CD14-positive monocyte (primary cell): Measurements from ENCODE around the gene DYSF. TPM values are rescaled to one million over a fixed set of nuclear protein-coding genes. Genes with fewer than 3 reads are reported as not detected.

ENCODE experiments used
- DNase-seq, 3 donors: peaks; one replicate each; pipeline ENCODE4 v3.0.0-alpha.2; 2011 to 2022
- H2AFZ ChIP-seq: 2 replicates; pipeline ENCODE4 v1.6.0; 2012; ENCODE audit warnings: mild to moderate bottlenecking, low read depth, low read length, inconsistent platforms; ENCODE audit not compliant: insufficient read depth, poor library complexity, severe bottlenecking
- H3K27ac ChIP-seq, 2 donors: 1 replicate in 1 of 2; 2 replicates in 1 of 2; pipeline ENCODE4 v1.5.1; 2012 to 2013; ENCODE audit warnings: low read length in 2 of 2, control low read depth in 1 of 2, inconsistent platforms in 1 of 2, low read depth in 1 of 2, mild to moderate bottlenecking in 1 of 2
- H3K27me3 ChIP-seq, 2 donors: one replicate each; pipeline versions ENCODE4 v1.6.0 to v1.6.1; 2011 to 2013; ENCODE audit warnings: low read length in 2 of 2; ENCODE audit not compliant: control insufficient read depth in 2 of 2, insufficient read depth in 2 of 2
- H3K36me3 ChIP-seq, 2 donors: replicated peaks in 1 of 2; 1 replicate in 1 of 2; 2 replicates in 1 of 2; pipeline versions ENCODE4 v1.5.1 to v1.6.1; 2012 to 2013; ENCODE audit warnings: low read length in 2 of 2, control low read depth in 1 of 2, inconsistent platforms in 1 of 2, mild to moderate bottlenecking in 1 of 2; ENCODE audit not compliant: insufficient read depth in 2 of 2, control insufficient read depth in 1 of 2
- H3K4me1 ChIP-seq, 2 donors: 1 replicate in 1 of 2; 2 replicates in 1 of 2; pipeline versions ENCODE4 v1.5.1 to v1.6.1; 2012 to 2013; ENCODE audit warnings: low read length in 2 of 2, control low read depth in 1 of 2, inconsistent platforms in 1 of 2, mild to moderate bottlenecking in 1 of 2, moderate library complexity in 1 of 2; ENCODE audit not compliant: insufficient read depth in 2 of 2, control insufficient read depth in 1 of 2
- H3K4me2 ChIP-seq: replicated peaks from 2 replicates; pipeline ENCODE3; 2012; ENCODE audit warnings: low read length, moderate library complexity, mild to moderate bottlenecking; ENCODE audit not compliant: poor library complexity, severe bottlenecking; ENCODE audit errors: extremely low read depth
- H3K4me3 ChIP-seq, 3 experiments: fragments of 200-600 bp in 1 of 3; sonication (generic) in 1 of 3; replicated peaks in 1 of 3; 1 replicate in 2 of 3; 2 replicates in 1 of 3; pipeline ENCODE4 v1.5.1; 2011 to 2013; ENCODE audit warnings: low read length in 3 of 3, mild to moderate bottlenecking in 3 of 3, control low read depth in 2 of 3, low read depth in 2 of 3, inconsistent platforms in 1 of 3, moderate library complexity in 1 of 3
- H3K79me2 ChIP-seq: 2 replicates; pipeline ENCODE4 v1.6.0; 2012; ENCODE audit warnings: mild to moderate bottlenecking, control low read depth, inconsistent platforms, low read length, moderate library complexity; ENCODE audit not compliant: insufficient read depth
- H3K9ac ChIP-seq: 2 replicates; pipeline ENCODE4 v1.6.0; 2017; ENCODE audit warnings: low read length, mild to moderate bottlenecking; ENCODE audit not compliant: insufficient read depth, poor library complexity, severe bottlenecking
- H3K9me3 ChIP-seq, 2 donors: replicated peaks in 1 of 2; 1 replicate in 1 of 2; 2 replicates in 1 of 2; pipeline versions ENCODE4 v1.5.1 to v1.6.1; 2012 to 2013; ENCODE audit warnings: low read length in 2 of 2, control low read depth in 1 of 2; ENCODE audit not compliant: control insufficient read depth in 1 of 2, insufficient read depth in 1 of 2
- H4K20me1 ChIP-seq: 2 replicates; pipeline ENCODE4 v1.6.0; 2012; ENCODE audit warnings: mild to moderate bottlenecking, low read length, control low read depth, moderate library complexity; ENCODE audit not compliant: insufficient read depth
- H3K27ac Mint-ChIP-seq, 7 donors: one replicate each; pipeline ENCODE4 v1.8.0; 2020; ENCODE audit warnings: mild to moderate bottlenecking in 7 of 7, mixed read lengths in 7 of 7, moderate library complexity in 6 of 7, inconsistent platforms in 2 of 7
- H3K27me3 Mint-ChIP-seq, 3 donors: one replicate each; pipeline ENCODE4 v1.8.0; 2021 to 2022; ENCODE audit warnings: low read depth in 3 of 3, mild to moderate bottlenecking in 3 of 3, mixed read lengths in 3 of 3, moderate library complexity in 3 of 3, inconsistent platforms in 1 of 3
- H3K36me3 Mint-ChIP-seq, 2 donors: one replicate each; pipeline ENCODE4 v1.8.0; 2020; ENCODE audit warnings: mixed read lengths in 2 of 2, inconsistent platforms in 1 of 2, mild to moderate bottlenecking in 1 of 2
- H3K4me1 Mint-ChIP-seq: one replicate; pipeline ENCODE4 v1.8.0; 2020; ENCODE audit warnings: mild to moderate bottlenecking, mixed read lengths
- H3K4me3 Mint-ChIP-seq, 2 donors: one replicate each; pipeline ENCODE4 v1.8.0; 2020; ENCODE audit warnings: mild to moderate bottlenecking in 2 of 2, mixed read lengths in 2 of 2, moderate library complexity in 1 of 2
- H3K9me3 Mint-ChIP-seq, 7 donors: one replicate each; pipeline ENCODE4 v1.8.0; 2020 to 2022; ENCODE audit warnings: mixed read lengths in 7 of 7, mild to moderate bottlenecking in 6 of 7, moderate library complexity in 6 of 7, inconsistent platforms in 2 of 7
- WGBS: methylation state at CpG from one replicate; pipeline ENCODE4 v1.1.5; 2013; ENCODE audit warnings: missing lambda C conversion rate; ENCODE audit not compliant: insufficient coverage; 5-methylcytosine and 5-hydroxymethylcytosine counted together
- intact Hi-C, 2 donors: fragments of 100-400 bp; cut with micrococcal nuclease; formaldehyde crosslinking; loops; one replicate each; pipeline versions ENCODE4 v1.15.0 to v1.15.1; 2023
- polyA plus RNA-seq, 3 donors: library from polyadenylated mRNA; depleted of rRNA in 1 of 3; unstranded in 2 of 3; stranded (reverse) in 1 of 3; fragments of 300-500 nt in 2 of 3; fragments of >200 nt in 1 of 3; fragmentation: Illumina TruSeq in 2 of 3; gene quantifications; 1 replicate in 2 of 3; 2 replicates in 1 of 3; pipeline ENCODE4 v1.2.3, GENCODE V29; 2012 to 2021
- TF ChIP-seq, protein P1 (sequence below): fragments of 200-600 bp; IDR thresholded peaks from one replicate; pipeline ENCODE4 v1.8.0; 2022; ENCODE audit warnings: antibody characterized with exemption, mild to moderate bottlenecking

Gene DYSF
- polyA plus RNA-seq, 3 donors, result 16.1 to 72.5 (median 31.2) TPM

DNA sequence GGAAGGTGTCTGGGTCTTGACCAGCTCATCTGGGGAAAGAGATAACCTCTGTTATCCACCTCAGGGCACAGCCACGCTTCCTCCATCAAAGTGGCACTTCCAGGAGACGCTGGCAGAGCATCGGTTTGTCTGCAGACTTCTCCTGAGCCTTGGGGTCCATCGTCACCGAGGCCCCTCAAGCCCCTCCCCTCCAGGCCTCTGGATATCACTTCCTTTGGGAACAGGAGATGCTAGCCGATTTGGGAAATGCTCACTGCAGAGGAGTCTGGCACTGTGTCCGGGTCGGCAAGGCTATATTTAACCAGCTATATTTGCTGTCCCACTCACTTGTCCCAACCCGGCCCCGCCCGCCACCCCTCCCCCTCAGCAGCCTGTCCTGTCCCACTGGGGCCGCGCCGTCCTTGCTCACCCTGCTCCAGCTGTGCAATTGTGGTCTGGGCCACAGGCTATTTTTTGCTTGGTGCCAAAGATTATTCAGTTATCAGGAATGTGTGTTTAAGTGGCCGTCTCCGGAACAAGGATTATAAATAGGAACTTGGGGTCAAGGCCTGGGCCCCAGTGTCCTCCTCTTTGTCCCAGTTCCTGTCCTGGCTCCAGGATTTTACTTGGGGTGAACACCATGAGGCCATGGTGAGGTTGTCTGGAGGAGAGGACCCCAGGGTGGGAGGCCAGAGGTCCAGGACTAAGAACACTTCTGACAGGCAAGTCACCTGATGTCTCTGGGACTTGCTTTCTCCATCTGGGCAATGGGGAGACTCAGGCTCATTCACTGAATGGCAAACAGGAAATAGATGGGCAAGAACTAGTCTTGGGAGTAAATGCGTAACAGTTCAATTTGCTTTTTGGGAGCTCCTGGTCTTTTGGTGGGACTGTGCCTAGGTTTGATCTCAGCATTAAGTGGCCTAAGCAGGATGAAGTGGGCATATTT, 263.6 kb downstream of the DYSF start:
- Histone ChIP-seq H3K9me3 (no peaks in the 10 kb centered on the region), H3K9ac (no peak overlapping the region), H3K79me2 (no peaks in the 10 kb centered on the region), H3K36me3 (no peaks in the 10 kb centered on the region), H3K4me2 (no peak overlapping the region), H3K4me1 (no peaks in the 10 kb centered on the region), H3K27ac (no peak overlapping the region), H4K20me1 (no peaks in the 10 kb centered on the region), H3K27me3 (no peaks in the 10 kb centered on the region), H2AFZ (no peak overlapping the region), H3K4me3 (no peak overlapping the region)
- no peaks in the 10 kb centered on the region for H3K36me3 Mint-ChIP-seq
- WGBS, result 79% methylated on average over 13 of the region's 17 CpGs
- intact Hi-C loops, result no loop called here
- DNase-seq, result no peak
- no peaks in the 10 kb centered on the region for H3K4me1 Mint-ChIP-seq
- no peak overlapping the region for H3K4me3 Mint-ChIP-seq
- TF ChIP-seq, protein P1, sequence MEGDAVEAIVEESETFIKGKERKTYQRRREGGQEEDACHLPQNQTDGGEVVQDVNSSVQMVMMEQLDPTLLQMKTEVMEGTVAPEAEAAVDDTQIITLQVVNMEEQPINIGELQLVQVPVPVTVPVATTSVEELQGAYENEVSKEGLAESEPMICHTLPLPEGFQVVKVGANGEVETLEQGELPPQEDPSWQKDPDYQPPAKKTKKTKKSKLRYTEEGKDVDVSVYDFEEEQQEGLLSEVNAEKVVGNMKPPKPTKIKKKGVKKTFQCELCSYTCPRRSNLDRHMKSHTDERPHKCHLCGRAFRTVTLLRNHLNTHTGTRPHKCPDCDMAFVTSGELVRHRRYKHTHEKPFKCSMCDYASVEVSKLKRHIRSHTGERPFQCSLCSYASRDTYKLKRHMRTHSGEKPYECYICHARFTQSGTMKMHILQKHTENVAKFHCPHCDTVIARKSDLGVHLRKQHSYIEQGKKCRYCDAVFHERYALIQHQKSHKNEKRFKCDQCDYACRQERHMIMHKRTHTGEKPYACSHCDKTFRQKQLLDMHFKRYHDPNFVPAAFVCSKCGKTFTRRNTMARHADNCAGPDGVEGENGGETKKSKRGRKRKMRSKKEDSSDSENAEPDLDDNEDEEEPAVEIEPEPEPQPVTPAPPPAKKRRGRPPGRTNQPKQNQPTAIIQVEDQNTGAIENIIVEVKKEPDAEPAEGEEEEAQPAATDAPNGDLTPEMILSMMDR, result no peak
- H3K27me3 Mint-ChIP-seq, result peaks cover 5 to 11% (median 8%) of the 10 kb centered on the region in 3 donors
- H3K9me3 Mint-ChIP-seq, result peaks cover 0 to 7% (median 4%) of the 10 kb centered on the region in 7 donors
- H3K27ac Mint-ChIP-seq, result no peak overlapping the region

DNA sequence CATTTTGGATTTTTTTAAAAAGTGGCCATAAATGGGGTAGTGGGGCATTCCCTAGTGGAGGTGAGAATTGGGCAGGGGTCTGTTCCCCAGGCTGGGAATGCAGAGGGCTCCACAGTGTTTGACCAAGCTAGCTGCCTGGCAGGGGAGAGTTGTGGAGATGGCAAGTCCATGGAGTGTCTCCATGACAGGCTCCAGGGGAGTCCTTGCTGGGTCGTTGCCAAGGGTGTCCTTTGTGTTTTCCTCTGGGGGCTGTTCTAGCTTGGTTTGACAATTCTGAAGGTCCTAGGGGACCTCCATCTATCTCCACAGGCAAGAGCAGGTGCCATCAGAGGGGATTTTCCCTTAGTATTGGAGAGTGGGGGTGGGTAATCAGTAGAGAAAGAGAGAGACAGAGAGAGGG, 265.3 kb downstream of the DYSF start:
- Mint-ChIP-seq H3K36me3 (no peaks in the 10 kb centered on the region), H3K27ac (no peak overlapping the region), H3K27me3 (peaks cover 7 to 8% (median 7%) of the 10 kb centered on the region in 3 donors), H3K9me3 (peaks cover 2 to 11% (median 4%) of the 10 kb centered on the region in 7 donors), H3K4me3 (no peak overlapping the region), H3K4me1 (no peaks in the 10 kb centered on the region)
- no peaks in the 10 kb centered on the region for H3K79me2 ChIP-seq
- H3K4me3 ChIP-seq, result no peak overlapping the region
- H2AFZ ChIP-seq, result no peak overlapping the region
- no peaks in the 10 kb centered on the region for H3K4me1 ChIP-seq
- H3K27me3 ChIP-seq, result no peaks in the 10 kb centered on the region
- H3K9me3 ChIP-seq, result peaks cover 0 to 3% of the 10 kb centered on the region in 2 donors
- no peaks in the 10 kb centered on the region for H3K36me3 ChIP-seq
- no peak overlapping the region for H3K4me2 ChIP-seq
- no peak for DNase-seq
- intact Hi-C loops, result no loop called here
- no CpG with 5 or more reads among the region's 1 CpG for WGBS
- H3K9ac ChIP-seq, result no peak overlapping the region
- TF ChIP-seq, protein P1, result no peak
- H3K27ac ChIP-seq, result no peak overlapping the region
- H4K20me1 ChIP-seq, result no peaks in the 10 kb centered on the region
